NCI-H526 (cell line): ENCODE data around the gene FCHO2.
"Not testable (repeated sequence)": the region's sequence is repeated elsewhere in the genome, so short reads cannot be mapped to it uniquely, and the experiment has no call there.

Experiments
- DNase-seq, 2 experiments: peaks; one replicate each; lab custom pipeline; 2025; lab: John Stamatoyannopoulos, UW

The FCHO2 gene

GRCh38 chr5:72955143-72955767, 586 bp upstream of the FCHO2 start:
- DNase-seq: peak in 1 of 2 experiments; percentile 21

- DNase-seq: peak; percentile 35 to 69
These were observed 691 bp downstream of the FCHO2 start for GRCh38 chr5:72956324-72957140.

- DNase-seq: no peak
These were observed 1.5 kb downstream of the FCHO2 start for GRCh38 chr5:72957337-72957736.

GRCh38 chr5:72959257-72959656, 3.4 kb downstream of the FCHO2 start:
- no peak for DNase-seq

GRCh38 chr5:72974481-72974880, 18.6 kb downstream of the FCHO2 start:
- DNase-seq: not testable (repeated sequence)

- not testable (repeated sequence) for DNase-seq
These were observed 21.0 kb downstream of the FCHO2 start for GRCh38 chr5:72976810-72977209.

GRCh38 chr5:72985719-72986118, 29.9 kb downstream of the FCHO2 start:
- no peak for DNase-seq

GRCh38 chr5:72988769-72989168, 32.9 kb downstream of the FCHO2 start:
- no peak for DNase-seq

- DNase-seq: no peak
These were observed 35.6 kb downstream of the FCHO2 start for GRCh38 chr5:72991394-72991793.

- DNase-seq: no peak
These were observed 38.7 kb downstream of the FCHO2 start for GRCh38 chr5:72994578-72994977.

GRCh38 chr5:72996632-72997031, 40.8 kb downstream of the FCHO2 start:
- no peak for DNase-seq

- no peak for DNase-seq
These were observed 44.1 kb downstream of the FCHO2 start for GRCh38 chr5:72999916-73000315.

GRCh38 chr5:73005886-73006285, 50.0 kb downstream of the FCHO2 start:
- no peak for DNase-seq

GRCh38 chr5:73007051-73007450, 51.2 kb downstream of the FCHO2 start:
- DNase-seq: no peak

GRCh38 chr5:73008831-73009230, 53.0 kb downstream of the FCHO2 start:
- no peak for DNase-seq

- not testable (repeated sequence) for DNase-seq
These were observed 55.8 kb downstream of the FCHO2 start for GRCh38 chr5:73011612-73012011.

GRCh38 chr5:73018892-73019291, 63.1 kb downstream of the FCHO2 start:
- DNase-seq: no peak

- DNase-seq: no peak
These were observed 63.9 kb downstream of the FCHO2 start for GRCh38 chr5:73019766-73020165.

GRCh38 chr5:73022471-73023169, 66.8 kb downstream of the FCHO2 start:
- no peak for DNase-seq

GRCh38 chr5:73024946-73025544, 69.2 kb downstream of the FCHO2 start:
- DNase-seq: not testable (repeated sequence)

- DNase-seq: no peak
These were observed 71.5 kb downstream of the FCHO2 start for GRCh38 chr5:73027361-73027760.

- no peak for DNase-seq
These were observed 72.0 kb downstream of the FCHO2 start for GRCh38 chr5:73027816-73028215.
